Neural progenitor cell (in vitro differentiated cells): Measurements from ENCODE around the gene PSEN1.

Source experiments
- EZH2 ChIP-seq: fragments of 200-600 bp; sonication (generic); IDR thresholded peaks from 2 replicates; pipeline ENCODE4 v1.6.1; 2017; ENCODE audit warnings: antibody characterized with exemption, mild to moderate bottlenecking, moderate library complexity
- EZH2phosphoT487 ChIP-seq: fragments of 200-600 bp; sonication (generic); IDR thresholded peaks from 2 replicates; pipeline ENCODE4 v1.6.1; 2017; ENCODE audit warnings: antibody characterized with exemption
- TF ChIP-seq, protein P1 (sequence below): fragments of 200-600 bp; sonication (generic); IDR thresholded peaks from 2 replicates; pipeline ENCODE4 v1.5.1; 2017; ENCODE audit warnings: antibody characterized with exemption, mild to moderate bottlenecking

DNA sequence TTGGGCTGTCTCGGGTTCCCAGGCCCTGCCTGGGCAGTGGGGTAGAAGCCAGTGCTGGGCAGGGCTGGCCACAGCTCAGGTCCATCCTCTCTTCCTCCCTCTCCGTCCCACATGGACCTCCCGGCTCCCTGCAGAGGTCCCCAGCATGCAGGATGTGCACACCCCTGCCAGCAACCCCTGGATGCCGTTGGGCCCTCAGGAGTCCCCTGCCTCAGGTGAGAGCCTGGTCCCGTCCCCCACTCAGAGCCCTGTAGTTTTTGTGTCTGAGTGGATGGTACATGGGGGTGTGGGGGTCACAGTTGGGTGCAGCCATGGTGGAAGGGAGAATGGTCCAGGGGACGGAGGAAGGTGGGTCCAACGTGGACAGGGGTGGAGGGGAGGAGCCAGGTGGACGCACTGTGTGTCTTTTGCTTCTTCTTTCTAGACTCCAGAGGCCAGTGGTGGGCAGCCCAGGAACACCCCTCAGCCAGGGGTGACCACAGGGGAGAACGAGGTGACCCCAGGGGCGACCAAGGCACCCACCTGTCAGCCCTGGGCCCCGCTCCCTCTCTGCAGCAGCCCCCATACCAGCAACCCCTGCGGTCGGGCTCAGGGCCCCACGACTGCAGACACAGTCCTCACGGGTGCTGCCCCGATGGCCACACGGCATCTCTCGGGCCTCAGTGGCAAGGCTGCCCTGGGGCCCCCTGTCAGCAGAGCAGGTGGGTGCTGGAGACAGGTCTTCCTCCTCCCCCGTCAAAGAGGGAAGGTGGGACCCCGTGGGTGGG, 122.7 kb downstream of the PSEN1 start:
- TF ChIP-seq, protein P1, sequence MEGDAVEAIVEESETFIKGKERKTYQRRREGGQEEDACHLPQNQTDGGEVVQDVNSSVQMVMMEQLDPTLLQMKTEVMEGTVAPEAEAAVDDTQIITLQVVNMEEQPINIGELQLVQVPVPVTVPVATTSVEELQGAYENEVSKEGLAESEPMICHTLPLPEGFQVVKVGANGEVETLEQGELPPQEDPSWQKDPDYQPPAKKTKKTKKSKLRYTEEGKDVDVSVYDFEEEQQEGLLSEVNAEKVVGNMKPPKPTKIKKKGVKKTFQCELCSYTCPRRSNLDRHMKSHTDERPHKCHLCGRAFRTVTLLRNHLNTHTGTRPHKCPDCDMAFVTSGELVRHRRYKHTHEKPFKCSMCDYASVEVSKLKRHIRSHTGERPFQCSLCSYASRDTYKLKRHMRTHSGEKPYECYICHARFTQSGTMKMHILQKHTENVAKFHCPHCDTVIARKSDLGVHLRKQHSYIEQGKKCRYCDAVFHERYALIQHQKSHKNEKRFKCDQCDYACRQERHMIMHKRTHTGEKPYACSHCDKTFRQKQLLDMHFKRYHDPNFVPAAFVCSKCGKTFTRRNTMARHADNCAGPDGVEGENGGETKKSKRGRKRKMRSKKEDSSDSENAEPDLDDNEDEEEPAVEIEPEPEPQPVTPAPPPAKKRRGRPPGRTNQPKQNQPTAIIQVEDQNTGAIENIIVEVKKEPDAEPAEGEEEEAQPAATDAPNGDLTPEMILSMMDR = no peak
- TF ChIP-seq EZH2phosphoT487 (no peak), EZH2 (no peak)
